ENCODE measurements around the gene SH2D3A. TPM values are rescaled to one million over a fixed set of nuclear protein-coding genes. Genes with fewer than 3 reads are reported as not detected.
A peak's percentile ranks its signal among the peaks of the same experiment; 100 is the strongest.

SH2D3A gene
- total RNA-seq, 1 experiment from 2014 or later, result 76.7 TPM

DNA sequence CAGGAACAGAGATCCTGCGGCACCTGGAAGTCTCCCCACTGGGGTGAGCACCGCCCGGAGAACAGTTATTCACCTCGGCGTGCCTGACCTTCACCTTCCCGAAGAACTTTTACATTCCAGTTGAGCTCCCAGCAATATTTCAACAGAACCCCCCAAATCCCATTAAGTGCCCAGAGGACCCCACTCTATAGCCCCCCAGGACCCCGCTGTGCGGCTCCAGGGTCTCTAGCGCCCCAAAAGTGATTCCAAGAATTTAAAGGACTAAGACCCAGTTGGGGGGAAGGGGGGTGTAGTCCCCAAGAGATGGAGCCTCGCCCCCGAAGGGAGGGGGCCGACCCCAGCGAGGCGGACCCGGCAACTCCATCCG is 30.3 kb downstream of the SH2D3A start:
- TF ChIP-seq, protein P1, sequence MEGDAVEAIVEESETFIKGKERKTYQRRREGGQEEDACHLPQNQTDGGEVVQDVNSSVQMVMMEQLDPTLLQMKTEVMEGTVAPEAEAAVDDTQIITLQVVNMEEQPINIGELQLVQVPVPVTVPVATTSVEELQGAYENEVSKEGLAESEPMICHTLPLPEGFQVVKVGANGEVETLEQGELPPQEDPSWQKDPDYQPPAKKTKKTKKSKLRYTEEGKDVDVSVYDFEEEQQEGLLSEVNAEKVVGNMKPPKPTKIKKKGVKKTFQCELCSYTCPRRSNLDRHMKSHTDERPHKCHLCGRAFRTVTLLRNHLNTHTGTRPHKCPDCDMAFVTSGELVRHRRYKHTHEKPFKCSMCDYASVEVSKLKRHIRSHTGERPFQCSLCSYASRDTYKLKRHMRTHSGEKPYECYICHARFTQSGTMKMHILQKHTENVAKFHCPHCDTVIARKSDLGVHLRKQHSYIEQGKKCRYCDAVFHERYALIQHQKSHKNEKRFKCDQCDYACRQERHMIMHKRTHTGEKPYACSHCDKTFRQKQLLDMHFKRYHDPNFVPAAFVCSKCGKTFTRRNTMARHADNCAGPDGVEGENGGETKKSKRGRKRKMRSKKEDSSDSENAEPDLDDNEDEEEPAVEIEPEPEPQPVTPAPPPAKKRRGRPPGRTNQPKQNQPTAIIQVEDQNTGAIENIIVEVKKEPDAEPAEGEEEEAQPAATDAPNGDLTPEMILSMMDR (IDR thresholded peaks at IDR 0.05; ENCODE audit: unreplicated experiment), result no peak
- Mint-ChIP-seq H3K36me3 (ENCODE audit: insufficient read depth, unreplicated experiment) (peaks cover 35% of the 10 kb centered on the region), H3K9me3 (ENCODE audit: unreplicated experiment) (no peaks in the 10 kb centered on the region), H3K27ac (ENCODE audit: low read depth, unreplicated experiment) (peak overlapping the region; percentile 83), H3K4me1 (ENCODE audit: insufficient read depth, unreplicated experiment) (peaks cover 27% of the 10 kb centered on the region), H3K4me3 (ENCODE audit: unreplicated experiment) (peak overlapping the region; percentile 88), H3K27me3 (ENCODE audit: insufficient read depth, unreplicated experiment) (no peaks in the 10 kb centered on the region)
- intact Hi-C loops (cut with micrococcal nuclease), result loop anchor here (1.0 to 5.0 kb wide), 4 partner anchors 17 to 610 kb away; partner anchors contain the start of gene C3
- POLR2A ChIA-PET, result interaction anchor here (0.7 to 10.5 kb wide), 12 partner anchors 7 to 220 kb away, joined by 3 to 189 read pairs (median 5); partner anchors contain the start of genes C3 and SH2D3A
- CTCF ChIA-PET, result interaction anchor here (0.5 to 6.8 kb wide), 12 partner anchors 9 to 419 kb away, joined by 3 to 102 read pairs (median 4); partner anchors contain the start of gene C3
- BruUV-seq (replicated peaks), result TSS peak; percentile 67
- no peak for DNase-seq (ENCODE audit: unreplicated experiment)

DNA sequence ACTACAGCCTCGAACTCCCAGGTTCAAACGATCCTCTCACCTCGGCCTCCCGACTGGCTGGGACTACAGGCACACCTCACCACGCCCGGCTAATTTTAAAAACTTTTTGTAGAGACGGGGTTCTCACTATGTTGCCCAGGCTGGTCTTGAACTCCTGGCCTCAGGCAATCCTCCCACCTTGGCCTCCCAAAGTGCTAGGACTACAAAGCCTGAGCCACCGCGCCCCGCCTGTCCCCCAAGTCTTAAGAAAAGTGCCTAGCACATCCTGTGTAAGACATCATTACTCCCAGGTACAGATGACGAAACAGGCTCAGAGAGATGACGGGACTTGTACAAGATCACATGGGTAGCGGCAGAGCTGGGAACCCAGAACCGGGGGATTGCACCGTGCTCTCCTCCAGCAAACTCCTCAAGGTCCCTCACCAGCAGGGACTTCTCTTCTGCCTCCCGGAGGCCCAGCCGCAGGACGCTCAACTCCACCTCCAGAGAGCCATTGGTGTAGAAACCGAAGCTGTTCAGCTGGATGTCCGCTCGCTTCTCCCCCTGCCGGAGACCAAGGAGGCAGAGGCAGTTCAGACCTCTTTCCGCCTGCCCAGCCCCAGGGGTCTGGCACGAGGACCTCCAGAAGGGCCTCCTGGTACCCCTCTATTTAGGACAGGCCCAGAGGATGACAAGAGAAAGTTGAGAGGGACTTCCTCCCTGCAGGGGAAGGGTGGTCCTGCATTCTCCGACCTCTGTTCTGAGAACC is 30.9 kb downstream of the SH2D3A start:
- no TSS peak for BruUV-seq (replicated peaks)
- POLR2A ChIA-PET, result interaction anchor here (0.7 to 10.5 kb wide), 11 partner anchors 8 to 220 kb away, joined by 3 to 189 read pairs (median 4); partner anchors contain the start of genes C3 and SH2D3A
- Mint-ChIP-seq H3K36me3 (ENCODE audit: insufficient read depth, unreplicated experiment) (peaks cover 33% of the 10 kb centered on the region), H3K27ac (ENCODE audit: low read depth, unreplicated experiment) (peak overlapping the region; percentile 83), H3K4me3 (ENCODE audit: unreplicated experiment) (peak overlapping the region; percentile 88), H3K9me3 (ENCODE audit: unreplicated experiment) (no peaks in the 10 kb centered on the region), H3K27me3 (ENCODE audit: insufficient read depth, unreplicated experiment) (no peaks in the 10 kb centered on the region), H3K4me1 (ENCODE audit: insufficient read depth, unreplicated experiment) (peaks cover 25% of the 10 kb centered on the region)
- intact Hi-C loops (cut with micrococcal nuclease), result loop anchor here (1.0 to 5.0 kb wide), 4 partner anchors 16 to 609 kb away; partner anchors contain the start of gene C3
- DNase-seq (ENCODE audit: unreplicated experiment), result peak; percentile 94
- TF ChIP-seq, protein P1 (IDR thresholded peaks at IDR 0.05; ENCODE audit: unreplicated experiment), result peak; percentile 65
- CTCF ChIA-PET, result interaction anchor here (0.6 to 6.8 kb wide), 11 partner anchors 8 to 420 kb away, joined by 3 to 102 read pairs (median 4); partner anchors contain the start of gene C3

- Mint-ChIP-seq H3K36me3 (ENCODE audit: insufficient read depth, unreplicated experiment) (peaks cover 28% of the 10 kb centered on the region), H3K4me3 (ENCODE audit: unreplicated experiment) (peak overlapping the region; percentile 88), H3K27ac (ENCODE audit: low read depth, unreplicated experiment) (peak overlapping the region; percentile 83), H3K27me3 (ENCODE audit: insufficient read depth, unreplicated experiment) (no peaks in the 10 kb centered on the region), H3K4me1 (ENCODE audit: insufficient read depth, unreplicated experiment) (peaks cover 19% of the 10 kb centered on the region), H3K9me3 (ENCODE audit: unreplicated experiment) (no peaks in the 10 kb centered on the region)
- TF ChIP-seq, protein P1 (IDR thresholded peaks at IDR 0.05; ENCODE audit: unreplicated experiment), result no peak
- BruUV-seq (replicated peaks), result no TSS peak
- DNase-seq (ENCODE audit: unreplicated experiment), result no peak
- ChIA-PET CTCF (interaction anchor here (0.6 to 6.8 kb wide), 8 partner anchors 10 to 646 kb away, joined by 3 to 102 read pairs (median 4); partner anchors contain the start of gene C3), POLR2A (interaction anchor here (6.8 to 10.5 kb wide), 2 partner anchors 13 to 32 kb away, joined by 88 to 189 read pairs; partner anchors contain the start of genes C3 and SH2D3A)
- intact Hi-C loops (cut with micrococcal nuclease), result loop anchor here (5.0 kb wide), 1 partner anchor 608 kb away; no protein-coding TSS in a partner anchor
Observed at GRCh38 chr19:6735181-6735911, 31.9 kb downstream of the SH2D3A start.
